ENCODE measurements around the gene TELO2.

DNA sequence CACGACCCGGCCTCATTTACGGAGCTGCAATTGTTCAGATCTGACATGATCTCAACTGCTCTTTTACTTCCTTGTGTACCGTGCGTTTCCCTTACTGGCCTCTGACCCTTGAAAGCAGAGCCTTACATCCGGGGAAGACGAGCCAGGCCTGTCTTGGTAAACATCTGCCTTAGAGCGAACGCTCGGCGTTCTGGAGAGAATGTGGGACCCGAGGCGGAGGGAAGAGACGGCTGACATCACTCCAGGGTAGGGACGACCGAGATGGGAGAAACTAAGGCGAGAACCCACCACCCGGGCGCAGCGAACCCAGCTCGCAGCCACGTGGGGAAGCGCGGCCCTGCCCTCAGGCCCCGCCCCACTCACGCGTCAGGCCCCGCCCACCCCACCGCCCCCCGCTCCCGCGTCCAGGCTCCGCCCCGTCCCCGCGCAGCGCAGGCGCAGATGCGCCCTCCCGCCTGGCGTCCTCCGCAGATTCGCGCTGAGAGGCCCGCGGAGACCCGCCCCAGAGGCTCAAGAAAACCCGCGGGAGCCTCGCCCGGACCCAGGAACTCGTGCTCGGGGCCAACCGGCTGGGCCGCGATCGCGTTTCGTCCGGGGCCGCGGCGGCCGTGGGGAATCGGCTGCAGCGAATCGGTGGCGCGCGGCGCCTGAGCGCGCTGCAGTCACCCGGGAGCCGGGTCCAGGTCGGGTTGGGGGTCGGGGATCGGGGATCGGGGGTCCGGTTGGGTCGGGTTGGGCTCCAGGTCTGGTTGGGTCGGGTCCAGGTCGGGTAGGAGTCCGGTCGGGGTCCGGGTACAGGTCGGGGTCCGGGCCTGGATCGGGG is at the start of gene TELO2:
- TF ChIP-seq POLR2AphosphoS5 (IDR thresholded peaks at IDR 0.05; ENCODE audit: low read depth, low read length), result no peak; the same call in 1 of the 2 replicates
- TF ChIP-seq, protein P1, sequence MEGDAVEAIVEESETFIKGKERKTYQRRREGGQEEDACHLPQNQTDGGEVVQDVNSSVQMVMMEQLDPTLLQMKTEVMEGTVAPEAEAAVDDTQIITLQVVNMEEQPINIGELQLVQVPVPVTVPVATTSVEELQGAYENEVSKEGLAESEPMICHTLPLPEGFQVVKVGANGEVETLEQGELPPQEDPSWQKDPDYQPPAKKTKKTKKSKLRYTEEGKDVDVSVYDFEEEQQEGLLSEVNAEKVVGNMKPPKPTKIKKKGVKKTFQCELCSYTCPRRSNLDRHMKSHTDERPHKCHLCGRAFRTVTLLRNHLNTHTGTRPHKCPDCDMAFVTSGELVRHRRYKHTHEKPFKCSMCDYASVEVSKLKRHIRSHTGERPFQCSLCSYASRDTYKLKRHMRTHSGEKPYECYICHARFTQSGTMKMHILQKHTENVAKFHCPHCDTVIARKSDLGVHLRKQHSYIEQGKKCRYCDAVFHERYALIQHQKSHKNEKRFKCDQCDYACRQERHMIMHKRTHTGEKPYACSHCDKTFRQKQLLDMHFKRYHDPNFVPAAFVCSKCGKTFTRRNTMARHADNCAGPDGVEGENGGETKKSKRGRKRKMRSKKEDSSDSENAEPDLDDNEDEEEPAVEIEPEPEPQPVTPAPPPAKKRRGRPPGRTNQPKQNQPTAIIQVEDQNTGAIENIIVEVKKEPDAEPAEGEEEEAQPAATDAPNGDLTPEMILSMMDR (IDR thresholded peaks at IDR 0.05), result no peak
